ENCODE results near the gene BBX.

The BBX gene

DNA sequence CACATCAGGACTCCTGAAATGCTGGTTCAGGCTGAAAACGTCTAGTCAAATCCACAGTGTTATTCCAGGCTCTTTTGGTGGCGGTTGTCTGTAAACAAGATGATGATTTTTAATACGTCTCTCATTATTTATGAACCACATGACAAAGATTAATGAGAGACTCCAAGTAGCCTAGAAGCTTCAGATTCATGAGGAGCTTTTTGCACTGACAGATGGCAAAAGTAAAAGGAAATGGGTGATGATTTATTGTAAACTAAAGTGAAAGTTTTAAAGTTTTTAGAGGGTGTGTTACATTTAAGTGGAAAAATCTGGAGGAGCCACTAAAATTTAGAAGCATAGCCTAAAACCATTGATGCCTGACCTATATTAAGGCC lies 77.0 kb downstream of the BBX start:
- no peak for DNase-seq (ENCODE audit: low read depth in 2 of 2)

DNA sequence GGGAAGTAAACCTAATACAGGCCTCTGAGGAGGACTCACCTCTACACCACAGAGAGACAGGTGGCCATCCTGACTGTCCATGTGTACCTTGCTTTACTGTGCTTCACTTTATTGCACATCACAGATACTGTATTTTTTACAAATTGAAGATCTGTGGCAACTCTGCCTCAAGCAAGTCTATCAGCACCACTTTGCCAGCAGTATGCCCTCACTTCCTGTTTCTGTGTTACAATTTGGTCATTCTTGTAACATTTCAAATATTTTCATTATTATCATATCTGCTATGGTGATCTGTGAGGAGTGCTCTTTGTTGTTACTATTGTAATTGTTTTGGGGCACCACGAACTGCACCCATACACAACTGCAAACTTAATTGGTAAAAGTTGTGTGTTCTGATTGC lies 78.0 kb downstream of the BBX start:
- no peak for DNase-seq (ENCODE audit: low read depth in 2 of 2)

DNA sequence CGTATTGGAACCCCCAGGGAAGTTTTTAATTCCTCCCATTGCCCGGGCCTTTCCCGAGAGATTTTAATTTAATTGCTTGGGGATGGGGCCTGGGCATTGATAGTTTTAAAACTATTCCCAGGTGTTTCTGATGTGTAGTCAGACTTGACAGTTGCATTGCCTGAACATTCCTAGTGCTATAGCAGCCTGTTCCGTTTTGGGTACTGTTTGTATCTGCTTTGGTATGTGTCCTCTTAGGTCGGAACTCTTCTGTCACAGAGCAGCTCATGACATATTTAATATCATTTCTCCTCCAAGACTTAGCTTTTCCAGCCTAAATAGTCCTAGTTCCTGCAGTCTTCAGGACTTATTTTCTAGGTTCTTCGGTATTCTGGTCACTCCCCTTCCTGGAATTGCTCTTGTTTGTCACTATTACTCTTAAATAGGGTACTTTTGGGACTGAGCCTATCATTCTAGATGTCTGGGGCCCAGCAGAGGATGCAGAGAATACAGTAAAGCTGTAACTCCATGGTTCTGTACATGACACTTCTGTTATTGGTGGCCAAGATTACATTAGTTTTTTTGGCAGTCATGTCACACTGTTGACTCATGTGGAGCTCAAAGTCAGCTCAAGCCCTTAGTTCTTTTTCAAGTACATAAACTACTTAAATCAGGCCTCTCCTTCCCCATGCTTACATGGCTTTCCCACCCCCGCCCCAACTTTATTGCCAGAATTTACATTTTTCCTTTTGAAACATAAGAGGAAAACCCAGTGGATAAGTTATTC lies 81.5 kb downstream of the BBX start:
- DNase-seq (ENCODE audit: low read depth in 2 of 2), result no peak

DNA sequence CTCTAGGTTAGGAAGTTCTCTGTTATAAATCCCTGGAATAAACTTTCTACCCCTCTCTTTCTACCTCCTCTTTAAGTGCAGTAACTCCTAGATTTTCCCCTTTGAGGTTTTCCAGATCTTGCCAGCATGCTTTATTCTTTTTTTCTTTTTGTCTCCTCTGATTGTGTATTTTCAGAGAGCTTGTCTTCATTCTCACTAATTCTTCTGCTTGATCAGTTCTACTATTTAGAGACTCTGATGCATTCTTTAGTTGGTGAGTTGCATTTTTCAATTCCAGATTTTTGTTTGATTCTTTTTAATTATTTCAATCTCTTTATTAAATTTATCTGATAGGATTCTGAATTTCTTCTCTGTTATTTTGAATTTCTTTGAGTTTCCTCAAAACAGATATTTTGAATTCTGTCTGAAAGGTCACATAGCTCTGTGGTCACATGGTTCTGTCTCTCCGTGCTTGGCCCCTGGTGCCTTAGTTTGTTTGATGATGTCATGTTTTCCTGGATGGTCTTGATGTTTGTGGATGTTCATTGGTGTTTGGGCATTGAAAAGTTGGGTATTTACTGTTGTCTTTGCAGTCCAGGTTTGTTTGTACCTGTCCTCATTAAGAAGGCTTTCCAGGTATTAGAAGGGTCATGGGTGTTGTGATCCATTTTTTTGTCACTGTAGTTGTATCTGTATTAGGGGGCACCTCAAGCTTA lies 89.2 kb downstream of the BBX start:
- DNase-seq (ENCODE audit: low read depth in 2 of 2), result no peak

DNA sequence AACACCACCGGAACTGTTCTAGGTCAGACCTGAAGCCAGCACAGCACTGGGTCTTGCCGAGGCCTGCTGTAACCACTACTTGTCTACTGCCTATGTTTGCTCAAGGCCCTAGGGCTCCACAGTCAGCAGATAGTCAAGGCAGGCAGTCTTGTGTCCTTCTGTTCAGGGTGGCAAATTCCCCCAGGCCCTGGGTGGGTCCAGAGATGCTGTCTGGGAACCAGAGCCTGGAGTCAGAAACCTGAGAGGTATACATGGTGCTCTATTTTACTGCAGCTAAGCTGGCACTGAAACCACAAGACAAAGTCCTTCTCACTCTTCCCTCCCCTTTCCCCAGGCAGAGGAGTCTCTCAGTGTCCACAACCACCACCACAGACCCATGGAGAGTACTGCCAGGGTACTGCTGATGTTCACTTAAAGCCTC lies 89.9 kb downstream of the BBX start:
- no peak for DNase-seq (ENCODE audit: low read depth in 2 of 2)

DNA sequence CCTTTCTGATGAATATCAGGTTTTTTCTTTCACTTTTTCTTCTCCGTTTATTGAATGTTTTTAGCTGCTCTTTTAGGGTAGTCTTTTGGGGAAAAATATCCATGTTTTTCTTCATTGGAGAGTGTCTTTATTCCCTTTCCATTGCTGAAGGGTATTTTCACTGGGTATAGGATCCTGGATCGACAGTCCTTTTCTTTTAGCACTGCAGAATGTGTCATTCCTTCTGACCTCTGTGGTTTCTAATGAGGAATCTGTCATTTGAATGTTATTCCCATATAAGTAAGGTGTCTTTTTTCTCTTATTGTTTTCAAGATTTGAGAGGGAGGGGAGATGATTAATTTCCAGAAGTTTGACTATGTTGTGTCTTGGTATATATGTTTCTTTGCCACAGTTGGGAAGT lies 96.8 kb downstream of the BBX start:
- DNase-seq (ENCODE audit: low read depth in 2 of 2), result no peak

DNA sequence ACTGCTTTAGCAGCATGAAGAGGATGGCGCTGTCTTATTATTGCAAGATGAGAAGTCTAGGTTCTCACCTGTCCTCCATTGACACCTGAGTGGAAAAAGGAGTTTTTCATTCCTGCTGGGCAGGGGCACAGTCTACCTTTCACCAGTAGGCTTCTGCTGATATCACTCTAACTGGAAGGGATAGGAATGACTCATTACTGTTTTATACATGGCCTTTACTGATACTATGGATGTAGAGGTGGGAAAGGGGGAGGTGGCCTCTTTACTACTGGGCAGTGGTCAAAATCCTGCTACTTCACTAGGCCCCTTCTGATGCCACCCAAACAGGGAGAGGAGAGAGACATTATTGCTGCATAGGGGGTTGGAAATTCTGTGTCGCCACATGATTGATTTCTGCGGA lies 97.8 kb downstream of the BBX start:
- no peak for DNase-seq (ENCODE audit: low read depth in 2 of 2)

DNA sequence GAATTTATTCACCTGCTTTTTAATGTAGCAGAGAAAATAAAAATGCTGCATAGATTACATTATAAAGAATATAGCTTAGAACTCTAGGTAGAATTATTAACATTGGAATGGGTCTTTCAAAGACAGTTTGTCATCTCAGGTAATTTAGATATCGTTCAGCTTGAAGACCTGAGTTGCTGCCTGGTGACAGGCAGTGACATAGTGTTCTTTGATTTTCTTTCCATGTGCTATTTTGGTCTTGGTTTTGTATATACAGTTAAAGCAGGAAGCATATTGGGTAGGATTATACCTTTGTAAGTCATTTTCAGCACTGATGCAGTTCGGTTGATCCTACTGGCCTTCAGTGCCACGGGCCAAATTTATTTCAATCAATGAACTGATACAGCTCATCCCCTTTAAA lies 98.7 kb downstream of the BBX start:
- DNase-seq (ENCODE audit: low read depth in 2 of 2), result no peak

DNA sequence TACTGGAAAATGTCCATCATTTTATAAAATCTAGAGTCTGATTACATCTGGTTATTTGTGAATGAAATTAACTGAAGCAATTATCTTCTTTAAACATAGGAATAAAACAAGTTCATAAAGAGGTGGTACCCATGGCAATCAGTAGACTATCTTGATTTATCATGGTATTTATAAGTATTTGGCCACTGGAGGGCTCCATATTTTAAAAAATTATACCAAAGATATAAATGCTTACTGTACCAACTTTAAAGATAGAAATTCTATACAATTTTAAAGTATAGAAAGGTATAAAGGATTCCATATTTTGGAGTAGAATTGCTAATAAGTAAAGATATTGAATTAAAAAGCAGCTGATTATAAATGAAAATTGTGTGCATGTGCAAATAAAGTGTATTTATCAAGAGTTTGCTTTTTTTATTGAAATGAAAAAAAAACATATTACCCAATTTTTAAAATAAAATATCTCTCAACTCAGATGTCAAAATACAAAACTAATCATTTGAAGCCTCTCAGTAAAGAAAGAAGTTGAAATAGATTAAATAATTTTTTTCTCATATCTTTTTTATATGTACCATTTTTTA lies 105.3 kb downstream of the BBX start:
- no peak for DNase-seq (ENCODE audit: low read depth in 2 of 2)

DNA sequence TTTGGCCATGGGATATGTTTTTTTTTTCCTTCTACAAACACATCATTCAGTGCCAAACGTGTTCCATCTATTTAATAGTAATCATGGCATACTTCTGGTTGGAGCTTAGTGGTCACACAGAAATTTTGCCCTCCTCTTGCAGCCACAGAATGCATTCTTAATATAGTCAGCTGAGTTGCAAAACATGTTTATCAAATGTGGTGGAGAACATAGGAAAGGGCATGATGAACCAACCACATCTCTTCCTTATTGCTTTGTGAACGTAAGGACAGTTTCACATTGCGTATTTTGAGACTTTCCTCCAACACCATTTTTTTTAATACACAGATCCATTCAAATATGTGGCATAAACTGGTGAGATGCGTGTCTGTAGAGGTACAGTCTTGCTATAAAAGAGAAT lies 106.8 kb downstream of the BBX start:
- no peak for DNase-seq (ENCODE audit: low read depth in 2 of 2)

DNA sequence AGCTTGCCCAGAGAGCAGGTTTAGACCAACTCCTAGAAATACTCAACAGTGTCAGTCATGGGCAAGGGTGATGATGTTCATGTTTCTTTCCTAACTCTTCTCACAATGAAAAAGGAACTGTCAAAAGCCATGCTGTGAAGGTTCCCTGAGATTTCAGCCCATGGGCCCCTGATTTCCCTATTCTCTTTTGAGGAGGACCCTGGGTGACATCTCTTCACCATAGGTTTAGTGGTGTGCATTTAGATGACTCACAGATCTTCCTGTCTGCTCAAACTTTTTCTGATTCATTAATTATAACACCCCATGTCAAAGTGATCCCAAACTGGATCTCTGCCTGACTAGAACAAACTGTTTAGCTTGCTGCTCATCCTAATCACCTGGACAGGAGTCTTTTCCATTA lies 108.0 kb downstream of the BBX start:
- no peak for DNase-seq (ENCODE audit: low read depth in 2 of 2)

DNA sequence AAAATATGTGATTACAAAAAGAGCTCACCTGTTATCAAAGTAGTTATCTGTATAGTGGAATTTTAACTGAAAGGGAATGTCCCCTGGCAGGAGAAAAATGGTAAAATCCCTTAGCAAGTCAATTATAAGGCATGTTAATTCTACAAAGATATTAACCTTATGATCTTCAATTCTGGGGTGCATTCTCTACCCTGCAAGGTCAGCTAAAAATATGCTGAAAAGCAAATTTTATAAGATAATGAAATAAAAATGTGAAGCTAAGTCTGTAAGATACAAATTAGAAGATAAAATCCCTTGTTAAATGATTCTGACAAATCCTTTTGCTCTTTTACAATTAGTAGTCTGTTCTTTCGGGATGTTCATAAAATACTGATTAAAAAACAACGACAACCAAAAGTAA lies 109.8 kb downstream of the BBX start:
- no peak for DNase-seq (ENCODE audit: low read depth in 2 of 2)

DNA sequence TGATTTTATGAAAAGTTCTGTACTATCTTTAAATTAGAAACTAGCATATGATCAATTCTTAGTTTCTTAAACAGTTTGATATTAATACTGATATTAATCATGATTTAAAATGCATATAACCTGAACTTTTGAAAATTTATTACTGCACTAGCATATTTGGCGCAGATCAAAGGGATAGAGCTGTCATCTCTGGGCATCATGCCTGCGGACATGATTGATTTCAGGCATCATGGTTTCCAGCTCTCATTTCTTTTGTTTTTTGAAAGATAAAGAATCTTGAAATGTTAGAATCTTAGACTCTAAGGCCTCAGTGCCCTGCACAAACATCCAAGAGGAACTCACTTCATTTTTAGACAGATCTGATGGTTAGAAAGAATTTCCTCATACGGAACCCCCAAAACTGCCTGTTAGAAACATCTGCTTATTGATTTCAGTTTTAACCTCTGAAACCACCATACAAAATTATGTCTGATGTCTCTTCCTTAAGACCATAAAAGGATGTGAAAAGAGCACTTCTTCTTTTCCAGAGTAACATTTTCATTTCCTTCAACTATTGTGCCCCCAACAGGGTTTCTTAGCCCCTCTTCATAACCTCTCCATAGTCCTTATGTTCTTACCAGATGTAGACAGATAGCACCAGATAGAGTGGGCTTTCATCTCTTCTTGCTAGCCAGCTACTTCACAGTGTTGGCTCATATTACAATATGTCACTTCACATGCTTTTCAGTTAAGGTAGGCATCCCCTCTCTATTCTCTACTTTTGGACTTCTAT lies 110.8 kb downstream of the BBX start:
- no peak for DNase-seq (ENCODE audit: low read depth in 2 of 2)

DNA sequence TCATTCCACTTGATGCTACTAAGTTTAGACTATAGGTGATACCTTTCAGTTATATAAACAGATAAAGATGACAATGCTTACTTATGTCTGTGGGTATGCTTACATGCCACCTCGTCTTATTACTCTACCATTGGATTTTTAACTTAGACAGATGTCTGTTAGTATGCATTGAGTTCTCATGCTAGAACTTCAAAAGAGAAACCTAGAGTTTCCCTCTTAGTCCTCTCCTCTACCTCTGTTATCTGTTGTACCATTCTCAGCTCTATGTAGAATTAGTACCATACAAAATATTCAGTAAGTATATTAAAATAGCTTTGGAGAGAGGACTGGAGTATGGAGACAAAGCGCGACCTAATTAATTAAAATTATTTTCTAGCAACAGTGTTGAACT lies 111.3 kb downstream of the BBX start:
- no peak for DNase-seq (ENCODE audit: low read depth in 2 of 2)

DNA sequence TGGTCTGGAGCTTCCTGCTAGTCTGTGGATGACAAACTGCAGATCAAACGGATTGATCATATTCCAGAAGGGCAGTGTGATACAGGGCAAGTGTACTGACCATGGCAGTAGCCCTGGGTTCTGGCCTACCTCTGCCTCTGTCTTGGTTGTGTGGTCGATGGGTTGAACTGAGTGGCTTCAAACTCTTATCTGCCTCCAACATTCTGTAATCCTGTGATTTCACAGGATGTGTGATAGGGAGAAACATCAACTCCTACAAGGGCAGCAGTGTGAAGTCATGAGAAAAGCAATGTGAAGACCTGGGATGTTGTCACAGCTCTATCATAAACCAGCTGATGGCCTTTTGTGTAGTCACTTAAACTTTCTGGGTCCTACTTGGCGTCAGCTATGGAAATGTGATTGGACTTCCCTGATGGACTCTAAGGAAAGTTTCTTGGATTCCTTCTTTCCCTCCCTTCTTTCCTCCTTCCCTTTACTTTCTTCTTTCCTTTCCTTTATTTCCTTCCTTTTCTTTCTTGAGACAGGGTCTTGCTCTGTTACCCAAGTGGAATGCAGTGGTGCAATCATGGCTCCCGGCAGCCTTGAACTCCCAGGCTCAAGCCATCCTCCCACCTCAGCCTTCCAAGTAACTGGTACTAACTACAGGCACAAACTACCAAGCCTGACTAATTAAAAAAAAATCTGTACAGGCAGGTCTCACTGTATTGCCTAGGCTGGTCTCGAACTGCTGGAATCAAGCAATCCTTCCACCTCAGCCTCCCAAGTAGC lies 114.8 kb downstream of the BBX start:
- DNase-seq (ENCODE audit: low read depth in 2 of 2), result no peak

DNA sequence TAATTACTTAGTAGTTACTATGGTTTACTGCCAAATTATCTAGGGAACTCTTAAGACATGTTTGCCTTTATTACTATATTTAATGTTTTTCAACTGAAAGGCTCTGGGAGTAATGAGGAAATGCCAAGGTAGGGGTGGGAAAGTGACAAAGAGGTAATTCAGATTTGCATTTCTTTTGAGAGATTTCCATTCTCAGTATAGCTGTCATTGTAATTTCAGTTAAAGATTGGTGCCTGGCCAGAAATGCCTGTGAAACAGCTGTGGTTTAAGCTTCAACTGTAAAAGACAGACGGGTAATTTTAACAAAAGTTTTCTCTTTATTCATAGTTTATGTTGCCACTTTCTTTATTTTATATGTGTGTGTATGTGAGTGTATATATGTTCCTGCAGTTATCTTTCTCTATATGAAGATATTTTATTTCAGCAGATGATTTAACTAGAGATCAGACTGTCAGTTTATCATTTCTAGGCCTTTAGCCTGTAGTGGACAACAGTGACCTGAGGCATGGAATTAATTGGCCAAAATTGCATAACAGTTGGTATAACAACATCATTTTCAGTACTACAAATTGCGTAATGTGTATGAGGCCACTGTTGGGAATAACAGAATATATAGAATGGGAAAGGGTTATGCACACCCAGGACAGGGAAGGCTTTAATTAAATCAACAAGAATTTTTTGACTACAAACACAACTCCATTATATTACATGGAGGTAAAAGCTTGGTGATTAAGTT lies 119.0 kb downstream of the BBX start:
- no peak for DNase-seq (ENCODE audit: low read depth in 2 of 2)

DNA sequence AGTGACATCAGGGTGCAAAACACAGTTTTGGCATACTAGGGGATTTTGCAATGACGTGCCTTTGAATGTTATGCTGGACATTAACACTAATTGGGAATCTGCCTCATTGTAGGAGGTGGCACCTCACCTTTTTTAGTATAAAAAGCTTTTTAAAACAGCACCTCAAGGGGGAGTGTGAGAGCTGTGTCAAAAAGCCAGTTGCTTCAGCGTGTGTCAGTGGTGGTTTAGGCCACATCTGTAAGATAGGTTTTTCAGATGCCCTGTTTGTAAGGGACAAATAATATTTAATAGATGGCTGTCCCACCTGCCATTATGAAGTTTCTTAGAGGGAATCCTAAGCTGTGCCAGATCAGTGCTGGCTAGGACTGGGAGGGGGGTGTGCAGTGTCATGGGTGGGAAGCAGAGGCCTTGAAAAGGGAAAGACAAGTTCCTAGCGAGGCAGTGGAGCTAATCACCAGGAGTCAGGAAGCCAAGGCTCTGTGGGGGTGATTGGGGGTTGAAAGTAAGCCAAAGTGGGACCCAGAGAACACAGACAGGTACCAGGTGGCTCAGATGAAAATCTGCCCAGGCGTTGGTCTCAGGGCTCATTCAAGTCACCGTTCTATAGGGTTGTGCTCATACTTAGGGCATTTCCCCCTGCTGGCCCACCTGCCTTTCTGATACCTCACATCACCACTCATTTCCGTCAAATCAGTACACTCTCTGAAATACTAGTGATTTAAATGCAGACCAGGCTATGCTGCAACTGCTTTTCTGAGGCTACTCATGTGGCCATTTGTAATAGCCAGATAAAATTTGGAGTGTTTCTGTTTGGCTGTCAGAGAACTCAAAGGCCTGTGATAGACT lies 120.5 kb downstream of the BBX start:
- DNase-seq (ENCODE audit: low read depth in 2 of 2), result no peak

DNA sequence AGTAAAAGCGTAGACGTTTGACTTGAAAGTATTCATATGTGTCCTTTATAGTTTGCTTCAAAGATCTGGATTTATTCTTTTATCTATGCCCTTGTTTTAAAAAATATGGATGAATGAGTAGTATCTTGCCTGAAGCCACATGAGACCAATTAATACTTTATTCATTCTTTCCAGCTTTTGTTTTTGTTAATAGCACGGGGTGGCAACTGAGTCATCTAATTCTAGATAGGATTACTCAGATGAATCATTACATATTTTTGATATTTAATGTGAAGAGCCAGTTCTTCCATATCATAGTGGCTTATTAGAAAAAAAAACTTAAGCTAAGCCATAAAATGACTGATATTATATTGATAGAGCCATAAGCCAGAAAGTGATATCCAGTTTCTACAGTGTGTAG lies 121.9 kb downstream of the BBX start:
- no peak for DNase-seq (ENCODE audit: low read depth in 2 of 2)

DNA sequence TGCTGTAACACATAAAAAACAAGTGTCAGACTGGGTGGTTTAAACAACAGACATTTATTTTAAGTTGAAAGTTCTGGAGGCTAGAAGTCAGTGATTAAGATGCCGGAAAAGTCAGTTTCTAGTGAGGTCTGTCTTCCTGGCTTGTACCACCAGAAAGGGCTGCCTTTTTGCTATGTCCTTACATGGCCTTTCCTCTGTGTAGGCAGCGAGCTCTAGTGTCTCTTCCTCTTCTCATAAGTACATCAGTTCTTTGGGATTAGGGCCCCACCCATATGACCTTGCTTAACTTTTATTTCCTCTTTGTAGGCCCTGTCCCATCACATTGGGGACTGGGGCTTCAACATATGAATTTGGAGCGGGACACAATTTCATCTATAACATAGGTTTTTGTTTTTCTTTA lies 128.0 kb downstream of the BBX start:
- no peak for DNase-seq (ENCODE audit: low read depth in 2 of 2)

DNA sequence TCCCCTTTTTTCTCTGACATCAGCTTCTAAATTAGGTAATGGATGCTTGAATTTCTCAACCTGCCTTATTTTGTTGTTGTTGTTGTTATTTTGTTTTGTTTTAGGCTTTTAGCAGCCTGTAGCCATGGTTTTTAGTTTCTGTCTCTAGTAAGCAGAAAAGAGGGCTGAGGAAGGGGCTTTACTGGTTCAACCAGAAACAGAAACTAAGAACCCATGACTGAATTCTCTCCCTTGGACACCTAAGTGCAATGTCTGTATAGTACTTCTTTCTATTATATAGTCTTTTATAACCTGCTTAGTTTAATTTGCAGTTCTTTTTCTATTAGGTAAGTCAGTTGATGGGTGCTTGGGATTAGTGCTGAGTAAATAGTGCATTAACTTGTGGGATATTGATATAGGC lies 129.0 kb downstream of the BBX start:
- no peak for DNase-seq (ENCODE audit: low read depth in 2 of 2)

Data from stimulated activated CD8-positive, alpha-beta memory T cell treated with anti-CD3 and anti-CD28 coated beads, Interleukin-2, amount 100 ng/mL, for 1 hour (primary cell).